Gastroesophageal sphincter (tissue), 3 donors: ENCODE measurements around the gene RFTN1.

ENCODE experiments used
- CTCF ChIP-seq, 4 experiments: fragments of 200-600 bp in 2 of 4; fragments of 450-650 bp in 2 of 4; sonication (generic) in 1 of 4; IDR thresholded peaks; one replicate each; pipeline ENCODE4 v1.5.1; 2017 to 2019; ENCODE audit warnings: antibody characterized with exemption in 4 of 4, mild to moderate bottlenecking in 2 of 4, moderate library complexity in 2 of 4
- EP300 ChIP-seq: sonication (generic); formaldehyde crosslinking; IDR thresholded peaks from one replicate; pipeline ENCODE4 v1.6.1; 2017; ENCODE audit warnings: antibody characterized with exemption, mild to moderate bottlenecking
- POLR2A ChIP-seq, 2 donors: fragments of 450-650 bp; IDR thresholded peaks; one replicate each; pipeline ENCODE4 v1.6.1; 2017; ENCODE audit warnings: antibody characterized with exemption in 2 of 2, mild to moderate bottlenecking in 2 of 2, moderate library complexity in 1 of 2
- POLR2AphosphoS5 ChIP-seq: sonication (generic); formaldehyde crosslinking; IDR thresholded peaks from one replicate; pipeline ENCODE4 v1.6.1; 2017; ENCODE audit warnings: antibody characterized with exemption

GRCh38 chr3:16326724-16327349, 186.7 kb downstream of the RFTN1 start:
- TF ChIP-seq CTCF (IDR thresholded peaks at IDR 0.05) (no peak), EP300 (no peak), POLR2A (IDR thresholded peaks at IDR 0.05) (no peak), POLR2AphosphoS5 (no peak)
